Rectal smooth muscle tissue (tissue), 1 donor: ENCODE data around the gene FAM120A.
A peak's percentile ranks its signal among the peaks of the same experiment; 100 is the strongest.

Experiments
- H3K27ac ChIP-seq: one replicate; pipeline ENCODE4 v1.7.0; 2013; ENCODE audit warnings: low read depth, low read length, inconsistent platforms
- H3K27me3 ChIP-seq: one replicate; pipeline ENCODE4 v1.7.0; 2013; ENCODE audit warnings: low read length; ENCODE audit not compliant: control insufficient read depth, insufficient read depth
- H3K36me3 ChIP-seq: one replicate; pipeline ENCODE4 v1.7.0; 2013; ENCODE audit warnings: low read length; ENCODE audit not compliant: control insufficient read depth, insufficient read depth
- H3K4me1 ChIP-seq: one replicate; pipeline ENCODE4 v1.7.0; 2013; ENCODE audit warnings: low read length; ENCODE audit not compliant: control insufficient read depth, insufficient read depth
- H3K4me3 ChIP-seq: one replicate; pipeline ENCODE4 v1.7.0; 2013; ENCODE audit warnings: low read length
- H3K9ac ChIP-seq: one replicate; pipeline ENCODE4 v1.7.0; 2013; ENCODE audit warnings: low read length

The FAM120A gene

GRCh38 chr9:93574900-93575795, 123.7 kb downstream of the FAM120A start:
- Histone ChIP-seq H3K36me3 (no peaks in the 10 kb centered on the region), H3K4me3 (peak overlapping the region; percentile 78), H3K9ac (peak overlapping the region; percentile 89), H3K27me3 (no peaks in the 10 kb centered on the region), H3K4me1 (peaks cover 13% of the 10 kb centered on the region), H3K27ac (peak overlapping the region; percentile 87)

- peaks cover 15% of the 10 kb centered on the region for H3K4me1 ChIP-seq
- no peaks in the 10 kb centered on the region for H3K36me3 ChIP-seq
- no peaks in the 10 kb centered on the region for H3K27me3 ChIP-seq
- peak overlapping the region; percentile 89 for H3K9ac ChIP-seq
- H3K27ac ChIP-seq: peak overlapping the region; percentile 87
- peak overlapping the region; percentile 78 for H3K4me3 ChIP-seq
Measured at GRCh38 chr9:93575796-93576257, 124.3 kb downstream of the FAM120A start.

- Histone ChIP-seq H3K27ac (peak within 1 kb of the TSS; percentile 87), H3K4me1 (peaks cover 20% of the 10 kb centered on the region), H3K27me3 (no peaks in the 10 kb centered on the region)
Measured at GRCh38 chr9:93576258-93577077, 125.0 kb downstream of the FAM120A start, which contains the start of gene PHF2. Gene PHF2 (plus strand): TSS chr9:93576584. CDS start chr9:93576774, 190 bp downstream.

GRCh38 chr9:93577078-93577974, 125.8 kb downstream of the FAM120A start:
- Histone ChIP-seq H3K27me3 (no peaks in the 10 kb centered on the region), H3K4me1 (peaks cover 20% of the 10 kb centered on the region), H3K4me3 (peak overlapping the region; percentile 76), H3K27ac (peak overlapping the region; percentile 74), H3K9ac (peak overlapping the region; percentile 52), H3K36me3 (no peaks in the 10 kb centered on the region)

More at GRCh38 chr9:93576258-93577077, 125.0 kb downstream of the FAM120A start, which contains the start of gene PHF2:
- peak within 1 kb of the TSS; percentile 78 for H3K4me3 ChIP-seq
- H3K36me3 ChIP-seq: no peaks in the 10 kb centered on the region
- peak within 1 kb of the TSS; percentile 89 for H3K9ac ChIP-seq

- Histone ChIP-seq H3K4me1 (peaks cover 20% of the 10 kb centered on the region), H3K36me3 (no peaks in the 10 kb centered on the region), H3K9ac (no peak overlapping the region), H3K27ac (peak overlapping the region; percentile 74), H3K27me3 (no peaks in the 10 kb centered on the region), H3K4me3 (peak overlapping the region; percentile 76)
Measured at GRCh38 chr9:93577975-93578682, 126.6 kb downstream of the FAM120A start.

GRCh38 chr9:93578844-93579243, 127.4 kb downstream of the FAM120A start:
- no peak overlapping the region for H3K4me3 ChIP-seq
- H3K4me1 ChIP-seq: peaks cover 20% of the 10 kb centered on the region
- no peaks in the 10 kb centered on the region for H3K36me3 ChIP-seq
- H3K27ac ChIP-seq: no peak overlapping the region
- no peak overlapping the region for H3K9ac ChIP-seq
- no peaks in the 10 kb centered on the region for H3K27me3 ChIP-seq

- Histone ChIP-seq H3K36me3 (no peaks in the 10 kb centered on the region), H3K27me3 (no peaks in the 10 kb centered on the region), H3K9ac (no peak overlapping the region), H3K27ac (peak overlapping the region; percentile 57), H3K4me3 (no peak overlapping the region), H3K4me1 (peaks cover 19% of the 10 kb centered on the region)
Measured at GRCh38 chr9:93579711-93580516, 128.4 kb downstream of the FAM120A start.

- Histone ChIP-seq H3K4me3 (peak overlapping the region; percentile 18), H3K36me3 (no peaks in the 10 kb centered on the region), H3K9ac (no peak overlapping the region), H3K27me3 (no peaks in the 10 kb centered on the region), H3K4me1 (peaks cover 13% of the 10 kb centered on the region), H3K27ac (peak overlapping the region; percentile 28)
Measured at GRCh38 chr9:93580654-93581380, 129.3 kb downstream of the FAM120A start.

GRCh38 chr9:93582115-93582514, 130.6 kb downstream of the FAM120A start:
- Histone ChIP-seq H3K4me3 (no peak overlapping the region), H3K4me1 (peaks cover 16% of the 10 kb centered on the region), H3K27me3 (no peaks in the 10 kb centered on the region), H3K27ac (no peak overlapping the region), H3K36me3 (no peaks in the 10 kb centered on the region), H3K9ac (no peak overlapping the region)

GRCh38 chr9:93582550-93582949, 131.1 kb downstream of the FAM120A start:
- H3K4me1 ChIP-seq: peaks cover 16% of the 10 kb centered on the region
- no peaks in the 10 kb centered on the region for H3K36me3 ChIP-seq
- H3K27ac ChIP-seq: no peak overlapping the region
- no peaks in the 10 kb centered on the region for H3K27me3 ChIP-seq
- no peak overlapping the region for H3K4me3 ChIP-seq
- H3K9ac ChIP-seq: no peak overlapping the region
